Measurements from ENCODE around the gene SMC1A. TPM values are rescaled to one million over a fixed set of nuclear protein-coding genes. Genes with fewer than 3 reads are reported as not detected.

SMC1A gene
- total RNA-seq, 2 experiments from 2014 or later, result 169 to 170 TPM

GRCh38 chrX:53440621-53441517 is 18.4 kb upstream of the SMC1A start:
- Mint-ChIP-seq H3K4me1 (ENCODE audit: low read depth) (peaks cover 28% of the 10 kb centered on the region), H3K9me3 (no peaks in the 10 kb centered on the region), H3K4me3 (peak overlapping the region; percentile 78), H3K36me3 (ENCODE audit: low read depth) (no peaks in the 10 kb centered on the region), H3K27ac (no peak overlapping the region), H3K27me3 (ENCODE audit: low read depth) (no peaks in the 10 kb centered on the region)
- CTCF ChIA-PET, result interaction anchor here (1.0 kb wide), 2 partner anchors 123 to 128 kb away, joined by 3 read pairs; no protein-coding TSS in a partner anchor
- intact Hi-C loops (cut with micrococcal nuclease), result loop anchor here (5.0 kb wide), 1 partner anchor 41 kb away; no protein-coding TSS in a partner anchor
- DNase-seq, result peak; percentile 50

- CTCF ChIA-PET, result interaction anchor here (1.0 kb wide), 2 partner anchors 122 to 127 kb away, joined by 3 read pairs; no protein-coding TSS in a partner anchor
- intact Hi-C loops (cut with micrococcal nuclease), result loop anchor here (5.0 kb wide), 1 partner anchor 42 kb away; no protein-coding TSS in a partner anchor
These were observed 17.6 kb upstream of the SMC1A start for GRCh38 chrX:53440101-53440500.

GRCh38 chrX:53438832-53439230 is 16.4 kb upstream of the SMC1A start:
- Mint-ChIP-seq H3K27me3 (ENCODE audit: low read depth) (no peaks in the 10 kb centered on the region), H3K4me1 (ENCODE audit: low read depth) (peaks cover 37% of the 10 kb centered on the region), H3K9me3 (no peaks in the 10 kb centered on the region), H3K4me3 (no peak overlapping the region), H3K27ac (no peak overlapping the region), H3K36me3 (ENCODE audit: low read depth) (no peaks in the 10 kb centered on the region)
- intact Hi-C loops (cut with micrococcal nuclease), result no loop called here
- no peak for DNase-seq
- CTCF ChIA-PET, result interaction anchor here (0.9 kb wide), 1 partner anchor 126 kb away, joined by 3 read pairs; no protein-coding TSS in a partner anchor

More at GRCh38 chrX:53440101-53440500, 17.6 kb upstream of the SMC1A start:
- peaks cover 28% of the 10 kb centered on the region for H3K4me1 Mint-ChIP-seq (ENCODE audit: low read depth)
- no peak overlapping the region for H3K27ac Mint-ChIP-seq
- no peaks in the 10 kb centered on the region for H3K27me3 Mint-ChIP-seq (ENCODE audit: low read depth)
- DNase-seq, result no peak
- no peaks in the 10 kb centered on the region for H3K9me3 Mint-ChIP-seq
- H3K36me3 Mint-ChIP-seq (ENCODE audit: low read depth), result no peaks in the 10 kb centered on the region
- H3K4me3 Mint-ChIP-seq, result peak overlapping the region; percentile 61

- Mint-ChIP-seq H3K27ac (no peak overlapping the region), H3K27me3 (ENCODE audit: low read depth) (no peaks in the 10 kb centered on the region), H3K4me3 (no peak overlapping the region), H3K4me1 (ENCODE audit: low read depth) (peaks cover 39% of the 10 kb centered on the region), H3K36me3 (ENCODE audit: low read depth) (no peaks in the 10 kb centered on the region), H3K9me3 (no peaks in the 10 kb centered on the region)
- intact Hi-C loops (cut with micrococcal nuclease), result no loop called here
- DNase-seq, result no peak
- CTCF ChIA-PET, result interaction anchor here (0.6 to 1.1 kb wide), 3 partner anchors 121 to 270 kb away, joined by 3 to 10 read pairs (median 3); no protein-coding TSS in a partner anchor
These were observed 15.8 kb upstream of the SMC1A start for GRCh38 chrX:53438174-53438831.

DNA sequence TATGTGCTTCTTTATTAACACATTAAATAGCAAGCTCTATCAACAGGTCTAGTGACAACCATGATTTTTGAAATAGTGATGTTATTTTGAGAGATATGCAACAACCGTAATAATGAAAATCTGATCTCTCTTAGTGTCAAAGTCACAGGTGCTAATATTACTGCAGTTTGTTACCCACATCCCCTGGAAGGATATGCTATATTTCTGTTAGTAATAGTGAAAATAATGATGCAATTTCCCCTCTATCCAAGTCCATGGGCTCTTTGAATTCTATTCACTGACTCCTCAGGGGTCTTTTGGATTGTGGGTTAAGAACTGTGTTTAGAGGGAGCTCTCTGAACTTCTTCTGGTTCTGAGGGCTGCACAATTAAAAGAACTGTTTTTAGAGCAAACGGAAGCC is 14.8 kb upstream of the SMC1A start:
- Mint-ChIP-seq H3K27ac (no peak overlapping the region), H3K36me3 (ENCODE audit: low read depth) (no peaks in the 10 kb centered on the region), H3K9me3 (no peaks in the 10 kb centered on the region), H3K4me3 (no peak overlapping the region), H3K27me3 (ENCODE audit: low read depth) (no peaks in the 10 kb centered on the region), H3K4me1 (ENCODE audit: low read depth) (peaks cover 40% of the 10 kb centered on the region)
- DNase-seq, result no peak
- intact Hi-C loops (cut with micrococcal nuclease), result no loop called here
- CTCF ChIA-PET, result interaction anchor here (1.0 to 3.5 kb wide), 6 partner anchors 8 to 124 kb away, joined by 3 to 21 read pairs (median 8); no protein-coding TSS in a partner anchor

DNA sequence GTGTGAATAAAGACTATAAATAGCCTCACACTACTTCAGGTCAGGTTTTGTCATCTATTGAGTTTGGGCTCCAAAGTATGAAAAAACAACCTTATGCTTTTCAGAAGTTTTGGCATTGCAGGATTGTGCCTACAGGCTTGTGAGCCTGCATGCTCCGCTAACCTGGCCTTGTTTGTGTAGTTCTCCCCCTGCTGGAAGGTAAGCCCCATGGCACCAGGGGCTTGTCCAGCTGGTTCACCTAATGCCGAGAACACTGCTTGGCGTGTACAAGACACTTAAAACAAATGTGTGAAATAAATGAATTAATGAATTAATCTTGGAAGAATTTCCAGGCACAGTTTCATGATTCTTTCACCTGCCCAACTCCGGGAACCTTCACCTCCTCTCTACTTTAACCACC is 13.5 kb upstream of the SMC1A start:
- no peak overlapping the region for H3K4me3 Mint-ChIP-seq
- no peak overlapping the region for H3K27ac Mint-ChIP-seq
- H3K9me3 Mint-ChIP-seq, result no peaks in the 10 kb centered on the region
- CTCF ChIA-PET, result interaction anchor here (0.6 to 3.5 kb wide), 6 partner anchors 9 to 123 kb away, joined by 4 to 21 read pairs (median 10); partner anchors contain the start of genes RIBC1 and SMC1A
- no peaks in the 10 kb centered on the region for H3K36me3 Mint-ChIP-seq (ENCODE audit: low read depth)
- no peaks in the 10 kb centered on the region for H3K27me3 Mint-ChIP-seq (ENCODE audit: low read depth)
- DNase-seq, result peak; percentile 74
- intact Hi-C loops (cut with micrococcal nuclease), result loop anchor here (1.0 kb wide), 1 partner anchor 119 kb away; no protein-coding TSS in a partner anchor
- peaks cover 35% of the 10 kb centered on the region for H3K4me1 Mint-ChIP-seq (ENCODE audit: low read depth)

DNA sequence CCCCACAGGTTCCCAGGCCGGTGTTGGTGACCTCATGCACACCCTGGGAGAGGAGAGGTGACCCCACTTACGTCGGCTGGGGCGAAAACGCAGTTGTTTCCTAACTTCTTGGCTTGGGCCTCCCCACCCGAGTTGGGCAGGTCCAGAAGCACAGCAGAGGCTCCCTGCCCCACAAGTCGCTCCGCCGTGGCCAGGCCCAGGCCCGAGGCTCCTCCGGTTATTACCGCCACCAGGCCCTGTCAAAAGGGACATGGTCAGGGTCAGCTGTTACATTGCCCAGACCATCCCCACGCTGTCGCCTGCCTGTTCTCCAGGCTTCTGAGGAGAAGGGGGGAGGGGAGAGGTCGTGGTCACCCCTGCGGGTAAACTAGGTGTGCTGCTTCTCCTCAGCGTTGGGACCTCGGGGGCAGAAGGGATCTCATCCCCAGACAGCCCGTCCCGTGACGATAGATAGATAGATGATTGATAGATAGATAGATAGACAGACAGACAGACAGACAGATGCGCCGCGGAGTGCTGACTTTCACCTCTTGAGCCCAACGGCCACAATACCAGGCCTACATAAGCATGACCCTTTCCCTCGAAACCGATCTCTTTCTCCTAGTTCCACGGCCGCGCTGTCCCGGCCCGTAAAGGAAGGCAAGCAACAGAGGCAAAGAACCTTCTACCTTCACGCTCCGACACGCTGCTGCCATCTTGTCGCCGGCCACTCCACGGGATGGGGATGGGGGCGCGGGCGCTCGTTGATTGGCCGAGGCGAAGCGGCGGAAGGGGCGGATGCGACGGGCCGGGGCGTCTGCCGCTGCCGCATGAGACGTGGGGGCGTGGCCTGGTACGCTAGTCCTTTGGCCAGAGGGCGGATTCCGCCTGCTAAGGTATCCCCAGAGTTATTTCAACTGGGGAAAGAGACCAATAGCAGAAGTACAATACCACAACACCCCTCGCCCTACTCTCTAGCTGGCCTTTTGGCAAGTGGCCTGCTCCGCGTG is 11.5 kb upstream of the SMC1A start, which contains the start of gene HSD17B10:
TSS of gene HSD17B10 (minus strand) at position 720 of the 989 bp plus-strand sequence. CDS start at position 695, 25 bp downstream.
- CTCF ChIA-PET, result interaction anchor here (0.6 to 3.5 kb wide), 5 partner anchors 12 to 300 kb away, joined by 3 to 21 read pairs (median 6); partner anchors contain the start of genes RIBC1 and SMC1A
- Mint-ChIP-seq H3K4me3 (peak within 1 kb of the TSS; percentile 85), H3K9me3 (no peaks in the 10 kb centered on the region), H3K4me1 (ENCODE audit: low read depth) (peaks cover 28% of the 10 kb centered on the region), H3K27me3 (ENCODE audit: low read depth) (no peaks in the 10 kb centered on the region), H3K27ac (peak within 1 kb of the TSS; percentile 76), H3K36me3 (ENCODE audit: low read depth) (peaks cover 5% of the 10 kb centered on the region)
- intact Hi-C loops (cut with micrococcal nuclease), result loop anchor here (1.0 kb wide), 1 partner anchor 12 kb away; the partner anchor contains the start of genes RIBC1 and SMC1A
- DNase-seq, result peak; percentile 88

GRCh38 chrX:53430231-53430630 is 7.8 kb upstream of the SMC1A start:
- intact Hi-C loops (cut with micrococcal nuclease), result no loop called here
- Mint-ChIP-seq H3K36me3 (ENCODE audit: low read depth) (peaks cover 5% of the 10 kb centered on the region), H3K9me3 (no peaks in the 10 kb centered on the region), H3K4me1 (ENCODE audit: low read depth) (peaks cover 12% of the 10 kb centered on the region), H3K4me3 (no peak overlapping the region), H3K27me3 (ENCODE audit: low read depth) (no peaks in the 10 kb centered on the region), H3K27ac (no peak overlapping the region)
- CTCF ChIA-PET, result no interaction called here
- no peak for DNase-seq

DNA sequence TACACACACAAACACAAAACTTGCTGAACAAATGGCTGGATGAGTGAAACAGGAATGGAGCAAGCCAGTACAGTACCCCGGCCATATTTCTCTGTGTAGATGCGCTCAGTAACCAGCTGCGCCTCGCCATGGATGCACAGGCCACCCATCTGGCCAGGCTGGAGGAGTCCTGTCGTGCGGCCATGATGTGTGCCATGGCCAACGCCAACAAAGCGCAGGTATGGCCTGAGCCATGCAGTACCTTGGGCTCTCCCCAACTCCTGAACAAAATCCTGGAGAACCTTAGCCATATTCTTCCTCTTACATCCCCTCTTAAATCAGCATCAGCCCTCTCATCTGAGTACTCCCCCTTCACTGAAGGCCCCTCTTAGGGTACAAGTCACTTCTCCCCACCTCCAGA is 7.3 kb upstream of the SMC1A start:
- Mint-ChIP-seq H3K4me1 (ENCODE audit: low read depth) (peaks cover 9% of the 10 kb centered on the region), H3K27ac (no peak overlapping the region), H3K27me3 (ENCODE audit: low read depth) (no peaks in the 10 kb centered on the region), H3K4me3 (no peak overlapping the region), H3K36me3 (ENCODE audit: low read depth) (peaks cover 5% of the 10 kb centered on the region), H3K9me3 (no peaks in the 10 kb centered on the region)
- DNase-seq, result no peak
- intact Hi-C loops (cut with micrococcal nuclease), result no loop called here
- CTCF ChIA-PET, result no interaction called here

DNA sequence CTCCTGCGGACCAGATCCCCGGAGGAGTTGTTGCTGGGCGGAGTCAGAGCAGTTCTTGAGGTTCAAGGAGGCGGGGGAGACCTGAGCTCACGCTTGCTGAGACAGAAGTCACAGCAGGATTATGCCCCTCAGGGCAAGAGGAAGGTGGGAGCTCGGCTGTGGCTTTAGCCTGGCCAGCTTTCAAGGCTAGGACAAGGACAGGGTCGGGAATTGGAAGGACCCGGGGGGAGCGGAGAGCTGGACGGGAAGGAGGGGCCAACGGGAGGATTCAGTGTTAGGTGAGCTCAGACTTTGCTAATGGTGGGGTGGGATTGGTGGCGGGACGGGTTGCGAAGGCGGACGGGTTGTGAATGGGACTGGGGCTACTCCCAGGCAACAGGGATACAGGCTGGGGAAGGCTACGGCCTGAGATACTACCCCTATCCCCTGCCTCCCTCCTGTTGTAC is 430 bp upstream of the SMC1A start, which contains the start of gene RIBC1:
TSS of gene RIBC1 (plus strand) at position 13 of the 446 bp plus-strand sequence. CDS start 3,404 bp downstream, outside the sequence.
- peaks cover 14% of the 10 kb centered on the region for H3K36me3 Mint-ChIP-seq (ENCODE audit: low read depth)
- H3K27ac Mint-ChIP-seq, result peak within 1 kb of the TSS; percentile 97
- intact Hi-C loops (cut with micrococcal nuclease), result loop anchor here (1.0 to 5.0 kb wide), 8 partner anchors 11 to 1738 kb away; partner anchors contain the start of genes HSD17B10, KANTR, KDM5C and PHF8
- CTCF ChIA-PET, result interaction anchor here (0.6 to 2.2 kb wide), 5 partner anchors 10 to 110 kb away, joined by 4 to 7 read pairs (median 6); no protein-coding TSS in a partner anchor
- H3K27me3 Mint-ChIP-seq (ENCODE audit: low read depth), result no peaks in the 10 kb centered on the region
- peak within 1 kb of the TSS; percentile 88 for H3K4me3 Mint-ChIP-seq
- no peaks in the 10 kb centered on the region for H3K9me3 Mint-ChIP-seq
- peaks cover 26% of the 10 kb centered on the region for H3K4me1 Mint-ChIP-seq (ENCODE audit: low read depth)
- DNase-seq, result no peak

DNA sequence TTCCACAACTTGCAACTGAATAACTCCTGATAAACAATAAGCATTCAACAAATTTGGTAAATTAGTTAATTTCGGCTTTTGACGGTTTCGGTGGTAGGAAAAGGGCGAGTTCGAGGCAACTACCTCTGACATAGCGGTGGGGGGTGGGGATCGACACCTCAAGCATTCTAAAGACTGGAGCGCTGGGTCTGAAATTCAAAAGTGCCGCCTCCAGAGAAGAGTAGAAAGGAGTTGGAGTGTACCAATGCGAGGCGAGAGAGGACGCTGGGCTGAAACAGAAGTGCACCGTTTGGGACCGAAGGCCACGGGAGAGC is 725 bp downstream of the SMC1A start:
- H3K36me3 Mint-ChIP-seq (ENCODE audit: low read depth), result peaks cover 17% of the 10 kb centered on the region
- intact Hi-C loops (cut with micrococcal nuclease), result loop anchor here (1.0 to 5.0 kb wide), 8 partner anchors 13 to 1739 kb away; partner anchors contain the start of genes HSD17B10, KANTR, KDM5C and PHF8
- peak overlapping the region; percentile 97 for H3K27ac Mint-ChIP-seq
- peak overlapping the region; percentile 88 for H3K4me3 Mint-ChIP-seq
- DNase-seq, result no peak
- CTCF ChIA-PET, result interaction anchor here (2.2 kb wide), 2 partner anchors 14 to 104 kb away, joined by 6 to 7 read pairs; no protein-coding TSS in a partner anchor
- H3K9me3 Mint-ChIP-seq, result no peaks in the 10 kb centered on the region
- peaks cover 30% of the 10 kb centered on the region for H3K4me1 Mint-ChIP-seq (ENCODE audit: low read depth)
- H3K27me3 Mint-ChIP-seq (ENCODE audit: low read depth), result no peaks in the 10 kb centered on the region
